Occipital lobe (tissue), 2 donors: Measurements from ENCODE around the gene PRELP. TPM values are rescaled to one million over a fixed set of nuclear protein-coding genes. Genes with fewer than 3 reads are reported as not detected.
"Not testable (repeated sequence)": the region's sequence is repeated elsewhere in the genome, so short reads cannot be mapped to it uniquely, and the experiment has no call there.

Experiments
- DNase-seq: peaks from one replicate; lab custom pipeline; 2025; lab: John Stamatoyannopoulos, UW
- total RNA-seq: library from RNA; depleted of rRNA; stranded (reverse); fragments of >200 nt; gene quantifications from one replicate; pipeline ENCODE4 v1.2.3, GENCODE V29; 2014

PRELP gene
- total RNA-seq, 1 donor from 2014 or later, result 0.16 TPM

GRCh38 chr1:203506858-203507626 is 31.4 kb downstream of the PRELP start:
- DNase-seq, result no peak

- no peak for DNase-seq
These were observed 32.2 kb downstream of the PRELP start for GRCh38 chr1:203507759-203508158.

GRCh38 chr1:203508463-203509073 is 33.0 kb downstream of the PRELP start:
- no peak for DNase-seq

- DNase-seq, result no peak
These were observed 33.5 kb downstream of the PRELP start for GRCh38 chr1:203509135-203509534.

GRCh38 chr1:203511513-203511912 is 35.9 kb downstream of the PRELP start:
- no peak for DNase-seq

GRCh38 chr1:203511930-203512329 is 36.3 kb downstream of the PRELP start:
- no peak for DNase-seq

GRCh38 chr1:203512517-203512847 is 36.9 kb downstream of the PRELP start:
- DNase-seq, result no peak

GRCh38 chr1:203512848-203513584 is 37.4 kb downstream of the PRELP start:
- DNase-seq, result no peak

- no peak for DNase-seq
These were observed 38.0 kb downstream of the PRELP start for GRCh38 chr1:203513585-203514031.

GRCh38 chr1:203516184-203516583 is 40.6 kb downstream of the PRELP start:
- DNase-seq, result no peak

- DNase-seq, result no peak
These were observed 41.3 kb downstream of the PRELP start for GRCh38 chr1:203516906-203517305.

- no peak for DNase-seq
These were observed 42.0 kb downstream of the PRELP start for GRCh38 chr1:203517426-203518110.

- not testable (repeated sequence) for DNase-seq
These were observed 42.5 kb downstream of the PRELP start for GRCh38 chr1:203518139-203518538.

- DNase-seq, result no peak
These were observed 42.9 kb downstream of the PRELP start for GRCh38 chr1:203518541-203518940.

GRCh38 chr1:203519053-203519840 is 43.6 kb downstream of the PRELP start:
- DNase-seq, result no peak

- no peak for DNase-seq
These were observed 44.3 kb downstream of the PRELP start for GRCh38 chr1:203519896-203520295.

GRCh38 chr1:203520315-203520714 is 44.7 kb downstream of the PRELP start:
- DNase-seq, result no peak

GRCh38 chr1:203521074-203521794 is 45.6 kb downstream of the PRELP start:
- DNase-seq, result no peak

GRCh38 chr1:203521812-203522211 is 46.2 kb downstream of the PRELP start:
- DNase-seq, result no peak

- no peak for DNase-seq
These were observed 46.6 kb downstream of the PRELP start for GRCh38 chr1:203522237-203522636.
